HFF-Myc (cell line): Measurements from ENCODE around the gene IL5RA.

Experiments
- DNase-seq: peaks from one replicate; pipeline ENCODE4 v3.0.0-alpha.2; 2011; ENCODE audit warnings: low read depth; ENCODE audit errors: extremely low read depth
- H3K4me3 ChIP-seq: replicated peaks from 2 replicates; pipeline ENCODE4 v1.5.1; 2011; ENCODE audit warnings: low read depth, mild to moderate bottlenecking, control low read depth, low read length
- TF ChIP-seq, protein P1 (sequence below): IDR thresholded peaks from 2 replicates; pipeline ENCODE4 v1.5.1; 2012; ENCODE audit warnings: mild to moderate bottlenecking, low read depth, low read length, control low read depth; ENCODE audit errors: missing control alignments

IL5RA gene

DNA sequence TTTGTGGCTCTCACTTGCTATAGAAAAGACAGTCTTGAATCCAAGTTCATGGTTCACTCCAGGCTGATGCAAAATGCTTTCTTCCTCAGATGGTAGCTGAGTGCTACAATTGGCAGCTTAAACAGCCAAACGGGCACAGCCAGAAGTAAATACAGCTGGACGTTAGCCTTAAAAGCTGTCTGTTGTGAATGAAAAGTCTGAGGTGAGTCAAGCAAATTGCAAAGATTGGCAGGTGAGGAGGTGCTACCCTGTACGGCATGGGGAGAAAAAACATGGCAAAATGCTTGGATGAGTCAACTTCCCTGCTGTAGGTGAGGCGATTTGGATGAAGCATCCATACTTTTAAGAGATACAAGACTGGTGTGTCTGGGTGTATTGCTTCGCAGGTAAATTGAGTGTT is 40.5 kb downstream of the IL5RA start:
- TF ChIP-seq, protein P1, sequence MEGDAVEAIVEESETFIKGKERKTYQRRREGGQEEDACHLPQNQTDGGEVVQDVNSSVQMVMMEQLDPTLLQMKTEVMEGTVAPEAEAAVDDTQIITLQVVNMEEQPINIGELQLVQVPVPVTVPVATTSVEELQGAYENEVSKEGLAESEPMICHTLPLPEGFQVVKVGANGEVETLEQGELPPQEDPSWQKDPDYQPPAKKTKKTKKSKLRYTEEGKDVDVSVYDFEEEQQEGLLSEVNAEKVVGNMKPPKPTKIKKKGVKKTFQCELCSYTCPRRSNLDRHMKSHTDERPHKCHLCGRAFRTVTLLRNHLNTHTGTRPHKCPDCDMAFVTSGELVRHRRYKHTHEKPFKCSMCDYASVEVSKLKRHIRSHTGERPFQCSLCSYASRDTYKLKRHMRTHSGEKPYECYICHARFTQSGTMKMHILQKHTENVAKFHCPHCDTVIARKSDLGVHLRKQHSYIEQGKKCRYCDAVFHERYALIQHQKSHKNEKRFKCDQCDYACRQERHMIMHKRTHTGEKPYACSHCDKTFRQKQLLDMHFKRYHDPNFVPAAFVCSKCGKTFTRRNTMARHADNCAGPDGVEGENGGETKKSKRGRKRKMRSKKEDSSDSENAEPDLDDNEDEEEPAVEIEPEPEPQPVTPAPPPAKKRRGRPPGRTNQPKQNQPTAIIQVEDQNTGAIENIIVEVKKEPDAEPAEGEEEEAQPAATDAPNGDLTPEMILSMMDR, result no peak
- no peak for DNase-seq
- H3K4me3 ChIP-seq, result no peak overlapping the region

DNA sequence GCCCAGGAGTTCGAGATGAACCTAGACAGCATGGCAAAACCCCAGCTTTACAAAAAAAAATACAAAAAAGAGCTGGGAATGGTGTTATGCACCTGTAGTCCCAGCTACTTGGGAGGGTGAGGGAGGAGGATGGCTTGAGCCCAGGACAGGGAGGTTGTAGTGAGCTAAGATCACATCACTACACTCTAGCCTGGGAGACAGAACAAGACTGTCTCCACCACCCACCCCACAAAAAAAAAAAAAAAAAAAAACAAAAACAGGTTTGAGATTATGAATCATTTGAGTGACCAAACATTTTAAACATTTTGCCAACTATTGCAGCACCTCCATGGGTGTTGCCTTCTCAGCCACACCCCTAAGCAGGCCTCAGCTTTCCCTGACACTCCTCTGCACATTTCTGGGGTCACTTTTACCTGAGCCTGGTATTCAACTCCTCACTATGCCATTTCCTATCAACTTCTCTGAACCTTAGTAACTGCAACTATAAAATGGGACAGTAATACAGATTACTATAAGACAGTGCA is 41.8 kb downstream of the IL5RA start:
- no peak overlapping the region for H3K4me3 ChIP-seq
- TF ChIP-seq, protein P1, result no peak
- no peak for DNase-seq

DNA sequence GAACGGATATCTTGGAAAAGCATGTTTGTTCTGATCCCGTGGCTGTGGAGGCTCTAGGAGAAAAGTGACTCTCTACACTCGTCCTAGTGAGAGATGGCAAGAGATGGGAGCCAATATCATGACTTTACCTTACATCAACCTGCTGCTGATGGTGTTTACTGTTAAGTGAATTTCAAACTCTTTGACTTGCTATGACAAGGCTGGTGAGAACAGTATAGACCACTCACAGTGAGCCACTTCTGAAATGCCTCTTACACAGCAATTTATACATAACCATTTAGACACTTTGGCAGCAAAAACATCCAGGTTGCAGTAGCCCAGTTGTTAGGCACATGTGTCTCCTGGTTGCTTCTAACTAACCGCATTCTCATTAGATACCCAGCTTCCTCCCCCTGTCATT is 43.3 kb downstream of the IL5RA start:
- TF ChIP-seq, protein P1, result no peak

DNA sequence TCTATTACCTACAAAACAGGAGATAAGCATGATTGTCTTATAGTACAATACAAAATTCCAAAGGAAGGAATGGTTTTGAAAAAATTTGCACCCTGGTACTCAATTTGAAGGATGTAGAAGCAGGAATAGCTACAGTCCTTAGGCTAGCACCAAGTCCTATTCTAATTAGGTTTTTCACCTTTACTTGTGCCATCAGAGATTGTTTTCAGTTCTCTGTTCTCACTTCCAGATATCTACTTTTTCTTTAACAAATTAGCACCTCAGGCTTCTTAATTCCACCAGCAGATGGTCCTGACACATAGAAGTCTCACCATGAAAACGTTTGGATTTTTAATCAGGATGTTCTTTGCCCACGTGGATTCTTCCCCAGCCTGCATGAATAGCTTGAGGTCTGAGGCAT is 43.8 kb downstream of the IL5RA start:
- no peak for DNase-seq

More for the DNA sequence above, 43.3 kb downstream of the IL5RA start:
- no peak for DNase-seq
- H3K4me3 ChIP-seq, result no peak overlapping the region

DNA sequence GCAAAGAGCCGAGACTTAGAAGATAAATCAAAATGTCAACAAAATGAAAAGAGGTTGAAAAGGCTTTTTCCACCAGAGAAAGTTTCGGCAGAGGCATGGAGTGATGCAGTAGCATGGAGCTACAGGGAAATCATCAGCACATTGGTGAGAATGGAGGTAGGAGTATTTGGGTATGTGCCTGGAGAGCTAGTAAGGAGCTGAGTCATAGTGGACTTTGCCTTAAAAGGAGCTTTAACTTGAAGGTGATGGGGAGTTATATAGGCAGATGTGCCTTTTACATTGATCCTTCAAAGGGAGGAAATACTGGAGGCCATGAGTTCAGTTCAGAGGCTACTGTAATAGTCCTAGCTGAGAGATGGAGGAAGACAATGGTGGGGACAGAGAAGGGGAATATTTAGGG is 44.3 kb downstream of the IL5RA start:
- TF ChIP-seq, protein P1, result no peak
- H3K4me3 ChIP-seq, result no peak overlapping the region
- DNase-seq, result no peak

More for the DNA sequence above, 43.8 kb downstream of the IL5RA start:
- TF ChIP-seq, protein P1, result no peak
- H3K4me3 ChIP-seq, result no peak overlapping the region

DNA sequence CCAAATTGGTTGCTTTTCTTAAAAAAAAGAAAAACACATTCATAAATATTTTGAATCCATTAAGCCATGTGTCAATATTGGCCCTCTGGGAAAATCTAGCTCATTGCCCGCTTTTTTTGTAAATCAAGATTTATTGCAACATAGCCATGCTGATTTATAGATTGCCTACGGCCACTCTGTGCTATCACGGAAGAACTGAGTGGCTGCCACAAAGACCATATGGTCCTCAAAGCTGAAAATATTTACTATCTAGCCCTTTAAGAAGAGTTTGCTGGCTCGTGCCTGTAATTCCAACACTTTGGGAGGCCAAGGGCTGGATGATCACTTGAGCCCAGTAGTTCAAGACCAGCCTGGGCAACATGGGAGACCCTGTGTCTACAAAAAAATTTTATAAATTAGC is 45.9 kb downstream of the IL5RA start:
- TF ChIP-seq, protein P1, result no peak
- H3K4me3 ChIP-seq, result no peak overlapping the region
- no peak for DNase-seq

DNA sequence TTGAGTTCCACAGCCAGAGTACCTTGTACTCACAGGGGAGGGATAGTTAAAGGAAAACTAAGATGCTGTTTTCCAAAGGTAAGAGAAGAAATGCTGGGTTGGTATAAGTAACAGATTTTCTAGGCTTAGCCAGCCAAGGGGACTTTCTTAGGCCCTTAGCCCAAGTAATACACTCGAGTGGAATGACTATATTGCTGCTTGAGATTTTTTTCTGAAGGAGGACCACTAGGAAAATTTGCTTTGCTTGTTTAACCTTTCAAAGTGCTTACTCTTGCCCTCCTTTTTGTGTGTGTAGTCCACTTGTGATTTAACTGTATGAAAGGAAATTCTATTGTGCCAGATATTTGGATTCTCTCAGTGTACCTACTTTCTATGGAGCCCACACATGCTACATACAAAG is 50.5 kb downstream of the IL5RA start:
- H3K4me3 ChIP-seq, result no peak overlapping the region
- no peak for DNase-seq
- TF ChIP-seq, protein P1, result no peak
